Trophoblast cell (in vitro differentiated cells and primary cell): ENCODE data around the gene ZBTB20.

ENCODE experiments used
- DNase-seq, 2 donors: peaks; one replicate each; pipeline ENCODE4 v3.0.0-alpha.2; 2016
- H2AFZ ChIP-seq: 2 replicates; pipeline ENCODE4 v1.6.1; 2013; ENCODE audit warnings: low read length, moderate library complexity, mild to moderate bottlenecking; ENCODE audit not compliant: insufficient read depth, poor library complexity
- H2AK5ac ChIP-seq: 2 replicates; pipeline ENCODE4 v1.6.1; 2013; ENCODE audit warnings: mild to moderate bottlenecking, low read length
- H2BK120ac ChIP-seq: 2 replicates; pipeline ENCODE4 v1.6.1; 2013; ENCODE audit warnings: low read length, mild to moderate bottlenecking, moderate library complexity; ENCODE audit not compliant: insufficient read depth, poor library complexity
- H2BK12ac ChIP-seq: 2 replicates; pipeline ENCODE4 v1.6.1; 2013; ENCODE audit warnings: mild to moderate bottlenecking, low read length, moderate library complexity
- H2BK5ac ChIP-seq: 2 replicates; pipeline ENCODE4 v1.6.1; 2013; ENCODE audit warnings: low read length, low read depth, moderate library complexity, mild to moderate bottlenecking; ENCODE audit not compliant: poor library complexity
- H3K14ac ChIP-seq: 2 replicates; pipeline ENCODE4 v1.6.1; 2013; ENCODE audit warnings: mild to moderate bottlenecking, low read length
- H3K18ac ChIP-seq: 2 replicates; pipeline ENCODE4 v1.6.1; 2013; ENCODE audit warnings: mild to moderate bottlenecking, low read length
- H3K23ac ChIP-seq: 2 replicates; pipeline ENCODE4 v1.6.1; 2013; ENCODE audit warnings: low read length
- H3K27ac ChIP-seq: 2 replicates; pipeline ENCODE4 v1.5.1; 2013; ENCODE audit warnings: low read depth, mild to moderate bottlenecking, inconsistent platforms, low read length, moderate library complexity
- H3K27me3 ChIP-seq: 2 replicates; pipeline ENCODE4 v1.6.1; 2013; ENCODE audit warnings: inconsistent platforms, mild to moderate bottlenecking, low read length, moderate library complexity; ENCODE audit not compliant: insufficient read depth
- H3K36me3 ChIP-seq, 2 experiments: 1 replicate in 1 of 2; 2 replicates in 1 of 2; pipeline ENCODE4 v1.6.1; 2013; ENCODE audit warnings: low read length in 2 of 2, mild to moderate bottlenecking in 2 of 2, moderate library complexity in 1 of 2; ENCODE audit not compliant: insufficient read depth in 2 of 2, control insufficient read depth in 1 of 2
- H3K4ac ChIP-seq: 2 replicates; pipeline ENCODE4 v1.6.1; 2013; ENCODE audit warnings: low read depth, mild to moderate bottlenecking, low read length, moderate library complexity
- H3K4me1 ChIP-seq, 2 experiments: 1 replicate in 1 of 2; 2 replicates in 1 of 2; pipeline ENCODE4 v1.6.1; 2013; ENCODE audit warnings: low read length in 2 of 2, mild to moderate bottlenecking in 2 of 2, moderate library complexity in 1 of 2; ENCODE audit not compliant: insufficient read depth in 2 of 2, control insufficient read depth in 1 of 2
- H3K4me2 ChIP-seq: 2 replicates; pipeline ENCODE4 v1.6.1; 2013; ENCODE audit warnings: inconsistent platforms, mild to moderate bottlenecking, low read length, moderate library complexity
- H3K4me3 ChIP-seq: 2 replicates; pipeline ENCODE4 v1.5.1; 2013; ENCODE audit warnings: mild to moderate bottlenecking, low read depth, low read length, inconsistent platforms
- H3K79me1 ChIP-seq: one replicate; pipeline ENCODE4 v1.6.1; 2013; ENCODE audit warnings: low read length
- H3K79me2 ChIP-seq: 2 replicates; pipeline ENCODE4 v1.6.1; 2013; ENCODE audit warnings: low read length, mild to moderate bottlenecking; ENCODE audit not compliant: control insufficient read depth, insufficient read depth, poor library complexity
- H3K9ac ChIP-seq: 2 replicates; pipeline ENCODE4 v1.6.1; 2013; ENCODE audit warnings: mild to moderate bottlenecking, low read length
- H3K9me3 ChIP-seq: 2 replicates; pipeline ENCODE4 v1.6.1; 2013; ENCODE audit warnings: low read depth, mild to moderate bottlenecking, control low read depth, inconsistent platforms, low read length; ENCODE audit not compliant: insufficient read depth
- H4K12ac ChIP-seq: 2 replicates; pipeline ENCODE4 v1.6.1; 2013; ENCODE audit warnings: low read depth, mild to moderate bottlenecking, low read length, moderate library complexity
- H4K8ac ChIP-seq: 2 replicates; pipeline ENCODE4 v1.6.1; 2013; ENCODE audit warnings: low read depth, mild to moderate bottlenecking, low read length, moderate library complexity
- H4K91ac ChIP-seq: one replicate; pipeline ENCODE4 v1.6.1; 2013; ENCODE audit warnings: low read depth, mild to moderate bottlenecking, low read length, moderate library complexity
- WGBS: extraction: QIAGEN DNeasy Blood & Tissue Kit; methylation state at CpG from one replicate; pipeline ENCODE4 v1.1.7; 2013; ENCODE audit warnings: missing lambda C conversion rate; ENCODE audit not compliant: insufficient read length, insufficient coverage; ENCODE audit errors: extremely low coverage; 5-methylcytosine and 5-hydroxymethylcytosine counted together

ZBTB20 gene

GRCh38 chr3:114644367-114644766, 502.7 kb downstream of the ZBTB20 start:
- H3K27me3 ChIP-seq = no peaks in the 10 kb centered on the region
- no peak overlapping the region for H3K23ac ChIP-seq
- H4K12ac ChIP-seq = no peak overlapping the region
- no peaks in the 10 kb centered on the region for H3K79me2 ChIP-seq
- no peaks in the 10 kb centered on the region for H3K9me3 ChIP-seq
- H4K8ac ChIP-seq = no peak overlapping the region
- no peak overlapping the region for H3K4ac ChIP-seq
- no peak overlapping the region for H2AFZ ChIP-seq
- no peak overlapping the region for H4K91ac ChIP-seq
- DNase-seq = no peak
- no CpG with 5 or more reads among the region's 3 CpGs for WGBS
- H3K27ac ChIP-seq = no peak overlapping the region
- no peaks in the 10 kb centered on the region for H3K36me3 ChIP-seq
- H2BK5ac ChIP-seq = no peak overlapping the region
- H3K4me2 ChIP-seq = no peak overlapping the region
- H3K18ac ChIP-seq = no peak overlapping the region
- no peak overlapping the region for H2BK120ac ChIP-seq
- H3K4me3 ChIP-seq = no peak overlapping the region
- no peak overlapping the region for H3K14ac ChIP-seq
- H3K4me1 ChIP-seq = no peaks in the 10 kb centered on the region
- H3K79me1 ChIP-seq = no peaks in the 10 kb centered on the region
- H2BK12ac ChIP-seq = no peak overlapping the region
- H3K9ac ChIP-seq = no peak overlapping the region
- H2AK5ac ChIP-seq = no peak overlapping the region

DNA sequence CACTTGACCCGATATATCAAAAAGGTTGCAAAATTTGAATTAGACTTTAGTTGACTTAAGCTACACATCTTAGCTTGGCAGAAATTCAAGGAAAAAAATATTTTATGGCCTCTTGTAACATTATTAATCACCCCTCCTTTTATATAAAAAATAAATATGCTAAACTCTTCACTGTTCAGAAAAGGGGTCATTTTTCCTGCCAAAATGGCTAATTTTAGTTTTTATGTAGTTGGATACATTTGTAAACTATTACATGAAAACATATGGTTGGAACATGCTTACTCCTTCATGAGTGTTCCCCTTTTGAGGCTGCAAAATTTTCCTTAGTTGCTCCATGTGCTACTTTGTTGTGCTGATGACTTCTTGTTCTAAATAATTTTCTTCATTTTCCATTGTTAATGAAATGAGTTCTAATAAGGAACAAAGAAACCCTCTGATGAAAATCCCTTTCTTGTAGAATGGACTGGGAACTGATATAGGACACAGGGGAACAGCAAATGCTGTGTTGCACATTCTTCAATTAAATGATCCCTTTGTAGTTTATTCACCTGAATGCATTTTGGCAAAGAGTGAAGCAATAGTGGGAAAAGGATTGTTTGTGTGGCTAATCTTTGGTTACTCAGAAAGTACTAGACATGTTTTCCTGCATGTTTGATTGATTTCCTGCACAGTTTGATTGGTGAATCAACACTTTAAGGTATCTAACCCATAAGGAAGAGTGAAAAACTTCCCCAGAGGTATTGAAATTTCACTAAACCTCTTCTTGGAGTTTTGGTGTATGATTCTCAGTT, 503.9 kb downstream of the ZBTB20 start:
- no peak overlapping the region for H3K9ac ChIP-seq
- no peaks in the 10 kb centered on the region for H3K27me3 ChIP-seq
- no CpG with 5 or more reads among the region's 1 CpG for WGBS
- H3K23ac ChIP-seq = no peak overlapping the region
- no peak overlapping the region for H3K27ac ChIP-seq
- H2AFZ ChIP-seq = no peak overlapping the region
- no peak overlapping the region for H2BK120ac ChIP-seq
- no peak overlapping the region for H2AK5ac ChIP-seq
- H3K79me2 ChIP-seq = no peaks in the 10 kb centered on the region
- no peak for DNase-seq
- no peak overlapping the region for H2BK12ac ChIP-seq
- no peak overlapping the region for H3K14ac ChIP-seq
- H3K4me3 ChIP-seq = no peak overlapping the region
- H3K18ac ChIP-seq = no peak overlapping the region
- no peaks in the 10 kb centered on the region for H3K9me3 ChIP-seq
- no peak overlapping the region for H4K91ac ChIP-seq
- no peak overlapping the region for H4K12ac ChIP-seq
- H4K8ac ChIP-seq = no peak overlapping the region
- no peak overlapping the region for H3K4ac ChIP-seq
- no peaks in the 10 kb centered on the region for H3K79me1 ChIP-seq
- H3K4me1 ChIP-seq = no peaks in the 10 kb centered on the region
- H2BK5ac ChIP-seq = no peak overlapping the region
- H3K4me2 ChIP-seq = no peak overlapping the region
- no peaks in the 10 kb centered on the region for H3K36me3 ChIP-seq

GRCh38 chr3:114640126-114640525, 507.0 kb downstream of the ZBTB20 start:
- Histone ChIP-seq H3K4me2 (no peak overlapping the region), H3K18ac (no peak overlapping the region), H2BK5ac (no peak overlapping the region), H3K9me3 (no peaks in the 10 kb centered on the region), H2AK5ac (no peak overlapping the region), H3K27ac (no peak overlapping the region), H3K4ac (no peak overlapping the region), H3K79me1 (no peaks in the 10 kb centered on the region), H2BK120ac (no peak overlapping the region), H2BK12ac (no peak overlapping the region), H3K36me3 (no peaks in the 10 kb centered on the region), H3K14ac (no peak overlapping the region), H4K8ac (no peak overlapping the region), H3K4me1 (no peaks in the 10 kb centered on the region), H3K23ac (no peak overlapping the region), H3K27me3 (no peaks in the 10 kb centered on the region), H4K12ac (no peak overlapping the region), H2AFZ (no peak overlapping the region), H4K91ac (no peak overlapping the region), H3K79me2 (no peaks in the 10 kb centered on the region), H3K4me3 (no peak overlapping the region), H3K9ac (no peak overlapping the region)
- no CpG with 5 or more reads among the region's 2 CpGs for WGBS
- no peak for DNase-seq

DNA sequence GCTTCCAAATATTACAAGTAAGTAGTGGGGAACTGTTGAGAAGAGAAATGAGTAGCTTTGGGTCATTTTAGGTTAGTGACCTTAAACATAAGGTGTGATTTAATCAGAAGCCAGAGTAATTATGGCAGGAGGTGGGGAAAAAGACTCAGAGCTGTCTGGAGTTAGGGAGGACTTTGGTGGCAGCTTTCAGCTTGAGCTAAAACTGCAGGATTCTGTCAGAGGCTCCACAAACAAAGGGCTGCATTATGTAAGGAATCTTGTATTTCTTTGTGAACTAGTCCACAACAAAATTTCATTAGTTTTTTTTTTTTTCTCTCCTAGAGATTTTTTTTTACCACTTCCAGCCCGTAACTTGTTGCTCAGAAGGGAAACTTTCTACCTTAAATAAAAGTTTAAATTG, 507.9 kb downstream of the ZBTB20 start:
- Histone ChIP-seq H3K4me3 (no peak overlapping the region), H3K14ac (no peak overlapping the region), H3K4me2 (no peak overlapping the region), H3K27me3 (no peaks in the 10 kb centered on the region), H3K79me2 (no peaks in the 10 kb centered on the region), H2BK5ac (no peak overlapping the region), H3K4ac (no peak overlapping the region), H3K4me1 (no peaks in the 10 kb centered on the region), H3K79me1 (no peaks in the 10 kb centered on the region), H2AK5ac (no peak overlapping the region), H3K18ac (no peak overlapping the region), H3K9me3 (no peaks in the 10 kb centered on the region), H3K9ac (no peak overlapping the region), H4K8ac (no peak overlapping the region), H4K12ac (no peak overlapping the region), H3K23ac (no peak overlapping the region), H2BK120ac (no peak overlapping the region), H2AFZ (no peak overlapping the region), H3K27ac (no peak overlapping the region), H4K91ac (no peak overlapping the region), H2BK12ac (no peak overlapping the region), H3K36me3 (no peaks in the 10 kb centered on the region)
- DNase-seq = no peak
- no CpG with 5 or more reads among the region's 1 CpG for WGBS
